K562 (cell line): ENCODE data around the gene TMED6. TPM values are rescaled to one million over a fixed set of nuclear protein-coding genes. Genes with fewer than 3 reads are reported as not detected.

Experiments
- ATF2 ChIP-seq: sonication (generic); formaldehyde crosslinking; IDR thresholded peaks from 2 replicates; pipeline ENCODE4 v1.8.1; 2022; ENCODE audit warnings: missing genetic modification reagents
- CAMTA2 ChIP-seq: fragments of 250-450 bp; sonication (Bioruptor Pico); conservative IDR thresholded peaks from 2 replicates; pipeline ENCODE4 v1.5.1; 2022
- CBX5 ChIP-seq: IDR thresholded peaks from 2 replicates; pipeline ENCODE4 v1.6.1; 2014; ENCODE audit warnings: low read depth, borderline replicate concordance
- CHD4 ChIP-seq: fragments of 200-600 bp; sonication (generic); IDR thresholded peaks from 3 replicates; pipeline ENCODE4 v1.6.1; 2012; ENCODE audit warnings: low read depth, mild to moderate bottlenecking, mixed read lengths, low read length, inconsistent platforms; ENCODE audit not compliant: insufficient read depth, insufficient replicate concordance, poor library complexity, severe bottlenecking
- FOXK1 ChIP-seq: sonication (generic); formaldehyde crosslinking; IDR thresholded peaks from 2 replicates; pipeline ENCODE4 v1.8.0; 2022; ENCODE audit warnings: missing genetic modification reagents, mild to moderate bottlenecking, borderline replicate concordance
- HMGN3 ChIP-seq: IDR thresholded peaks from 2 replicates; pipeline ENCODE4 v1.6.1; 2011; ENCODE audit warnings: borderline replicate concordance, low read depth, mild to moderate bottlenecking, mixed read lengths, low read length; ENCODE audit not compliant: insufficient read length; ENCODE audit errors: extremely low read depth
- HNRNPUL1 ChIP-seq: fragments of 200-400 bp; formaldehyde crosslinking; IDR thresholded peaks from 2 replicates; pipeline ENCODE4 v1.6.1; 2017; ENCODE audit warnings: low read length
- KAT2B ChIP-seq: IDR thresholded peaks from one replicate; pipeline ENCODE4 v1.6.1; 2012; ENCODE audit warnings: low read depth, mild to moderate bottlenecking, control low read depth, inconsistent platforms, low read length, moderate library complexity
- KLF16 ChIP-seq: IDR thresholded peaks from 2 replicates; pipeline ENCODE4 v1.6.1; 2016; ENCODE audit warnings: antibody characterized with exemption
- NFE2 ChIP-seq: IDR thresholded peaks from 2 replicates; pipeline ENCODE4 v1.6.1; 2014; ENCODE audit warnings: antibody characterized with exemption, low read depth
- NUFIP1 ChIP-seq: fragments of 450-650 bp; IDR thresholded peaks from 2 replicates; pipeline ENCODE4 v1.6.1; 2018; ENCODE audit not compliant: partially characterized antibody
- POLR3G ChIP-seq: IDR thresholded peaks from 2 replicates; pipeline ENCODE4 v1.6.1; 2011; ENCODE audit not compliant: insufficient read length, insufficient replicate concordance; ENCODE audit errors: extremely low read depth
- RBM39 ChIP-seq: fragments of 200-400 bp; formaldehyde crosslinking; optimal IDR thresholded peaks from 2 replicates; pipeline ENCODE3; 2018; ENCODE audit warnings: low read depth, low read length
- TAF9B ChIP-seq: fragments of 450-650 bp; IDR thresholded peaks from 2 replicates; pipeline ENCODE4 v1.6.1; 2018; ENCODE audit warnings: mild to moderate bottlenecking; ENCODE audit not compliant: partially characterized antibody
- TCF7 ChIP-seq: sonication (generic); IDR thresholded peaks from 2 replicates; pipeline ENCODE4 v1.6.1; 2016; ENCODE audit warnings: antibody characterized with exemption, borderline replicate concordance
- THRA ChIP-seq: fragments of 450-650 bp; IDR thresholded peaks from 2 replicates; pipeline ENCODE4 v1.6.1; 2017; ENCODE audit warnings: mild to moderate bottlenecking, moderate library complexity
- ZC3H4 ChIP-seq: sonication (generic); formaldehyde crosslinking; IDR thresholded peaks from 2 replicates; pipeline ENCODE4 v1.9.0; 2021; ENCODE audit warnings: missing genetic modification reagents, borderline replicate concordance
- ZNF3 ChIP-seq: fragments of 250-450 bp; sonication (Bioruptor Pico); IDR thresholded peaks from 2 replicates; pipeline ENCODE4 v1.5.0; 2021; ENCODE audit warnings: mild to moderate bottlenecking, moderate library complexity
- ZNF431 ChIP-seq: sonication (generic); formaldehyde crosslinking; IDR thresholded peaks from 2 replicates; pipeline ENCODE4 v1.8.0; 2022; ENCODE audit warnings: mild to moderate bottlenecking, missing genetic modification reagents
- ZNF644 ChIP-seq: fragments of 200-800 bp; sonication (Bioruptor generic); IDR thresholded peaks from 2 replicates; pipeline ENCODE4 v1.6.1; 2016; ENCODE audit warnings: low read depth, missing genetic modification characterization, missing compliant biosample characterization
- ZNF785 ChIP-seq: fragments of 250-450 bp; sonication (Bioruptor Pico); IDR thresholded peaks from 2 replicates; pipeline ENCODE4 v1.4.0; 2020; ENCODE audit warnings: mild to moderate bottlenecking
- ZZZ3 ChIP-seq: fragments of 450-650 bp; IDR thresholded peaks from 2 replicates; pipeline ENCODE4 v1.6.1; 2016; ENCODE audit warnings: antibody characterized with exemption, mild to moderate bottlenecking, moderate library complexity
- polyA plus RNA-seq, 8 experiments: library from polyadenylated mRNA; depleted of rRNA in 4 of 8; stranded (reverse) in 5 of 8; unstranded in 3 of 8; fragments of >200 nt; fragmentation: Nextera tagmentation in 2 of 8; fragmentation: Illumina TruSeq in 1 of 8; extraction: Ambion mirVana in 2 of 8; extraction: Trizol in 1 of 8; gene quantifications; 2 replicates each; pipeline versions ENCODE4 v1.2.1 to v1.2.3, GENCODE V29; 2011 to 2014; ENCODE audit warnings: inconsistent platforms in 1 of 8, missing spikeins in 1 of 8
- total RNA-seq, 7 experiments: library from RNA; depleted of rRNA in 6 of 7; stranded (reverse); fragments of >200 nt in 6 of 7; fragmentation: Illumina TruSeq in 2 of 7; extraction: Trizol in 2 of 7; gene quantifications; 2 replicates each; pipeline versions ENCODE4 v1.2.1 to v1.2.3, GENCODE V29; 2011 to 2021; ENCODE audit warnings: low replicate concordance in 1 of 7
- TF ChIP-seq, protein P1 (sequence below): fragments of 250-450 bp; sonication (Bioruptor Pico); IDR thresholded peaks from 2 replicates; pipeline ENCODE4 v1.5.0; 2021; ENCODE audit warnings: mild to moderate bottlenecking, moderate library complexity

The TMED6 gene
- total and polyA plus RNA-seq, 9 of the 15 experiments (the other 6 are each of a cell fraction or from before 2014, with no cell fraction given), result 0.14 to 0.45 (median 0.25) TPM; not detected in 2

DNA sequence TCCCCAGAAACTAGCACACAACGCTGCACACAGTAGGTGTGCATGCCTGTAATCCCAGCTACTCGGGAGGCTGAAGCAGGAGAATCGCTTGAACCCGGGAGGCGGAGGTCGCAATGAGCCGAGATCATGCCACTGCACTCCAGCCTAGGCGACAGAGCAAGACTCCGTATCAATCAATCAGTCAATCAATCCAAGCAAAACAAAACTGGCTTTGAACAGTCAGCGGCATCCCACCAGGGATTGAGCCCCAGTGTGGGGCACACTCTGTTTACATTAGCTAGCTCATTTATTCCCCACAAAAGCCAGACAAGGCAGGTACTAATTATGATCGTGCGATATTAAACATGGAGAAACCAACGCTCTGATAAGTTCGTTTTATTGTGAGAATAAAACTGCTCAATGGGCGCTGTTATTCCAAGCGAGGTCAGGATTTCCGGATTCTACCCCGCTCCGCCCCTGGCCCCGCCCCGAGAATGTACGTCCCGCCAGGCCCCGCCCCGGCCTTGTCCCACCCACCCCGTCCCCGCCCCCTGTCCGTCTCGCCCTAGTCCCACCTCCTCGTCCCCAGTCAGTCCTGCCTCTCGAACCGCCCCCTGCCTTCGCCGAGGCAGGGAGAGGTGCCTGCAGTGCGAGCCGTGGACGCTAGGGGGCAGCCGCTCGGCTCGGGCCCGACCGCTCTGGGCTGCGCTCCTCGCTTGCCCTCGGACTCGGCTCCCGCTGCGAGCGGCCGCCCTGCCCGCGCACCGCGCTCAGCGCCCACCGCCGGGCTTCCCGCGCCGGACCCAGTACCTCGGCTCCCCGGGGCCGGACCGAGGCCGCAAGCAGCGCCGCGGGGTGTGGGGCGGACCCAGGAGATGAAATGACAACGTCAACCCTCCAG, 40.7 kb downstream of the TMED6 start, which contains the start of gene VPS4A (continued):
- no peak for TF ChIP-seq TCF7
- no peak for TF ChIP-seq ATF2 (CRISPR knock-in tag)
- no peak for TF ChIP-seq HMGN3
- TF ChIP-seq THRA, result no peak
- TF ChIP-seq ZNF3 (CRISPR knock-in tag), result no peak
- no peak for TF ChIP-seq KAT2B
- TF ChIP-seq NFE2, result no peak
- TF ChIP-seq ZC3H4 (CRISPR knock-in tag), result no peak
- TF ChIP-seq CBX5, result no peak
- no peak for TF ChIP-seq RBM39
- TF ChIP-seq, protein P1, sequence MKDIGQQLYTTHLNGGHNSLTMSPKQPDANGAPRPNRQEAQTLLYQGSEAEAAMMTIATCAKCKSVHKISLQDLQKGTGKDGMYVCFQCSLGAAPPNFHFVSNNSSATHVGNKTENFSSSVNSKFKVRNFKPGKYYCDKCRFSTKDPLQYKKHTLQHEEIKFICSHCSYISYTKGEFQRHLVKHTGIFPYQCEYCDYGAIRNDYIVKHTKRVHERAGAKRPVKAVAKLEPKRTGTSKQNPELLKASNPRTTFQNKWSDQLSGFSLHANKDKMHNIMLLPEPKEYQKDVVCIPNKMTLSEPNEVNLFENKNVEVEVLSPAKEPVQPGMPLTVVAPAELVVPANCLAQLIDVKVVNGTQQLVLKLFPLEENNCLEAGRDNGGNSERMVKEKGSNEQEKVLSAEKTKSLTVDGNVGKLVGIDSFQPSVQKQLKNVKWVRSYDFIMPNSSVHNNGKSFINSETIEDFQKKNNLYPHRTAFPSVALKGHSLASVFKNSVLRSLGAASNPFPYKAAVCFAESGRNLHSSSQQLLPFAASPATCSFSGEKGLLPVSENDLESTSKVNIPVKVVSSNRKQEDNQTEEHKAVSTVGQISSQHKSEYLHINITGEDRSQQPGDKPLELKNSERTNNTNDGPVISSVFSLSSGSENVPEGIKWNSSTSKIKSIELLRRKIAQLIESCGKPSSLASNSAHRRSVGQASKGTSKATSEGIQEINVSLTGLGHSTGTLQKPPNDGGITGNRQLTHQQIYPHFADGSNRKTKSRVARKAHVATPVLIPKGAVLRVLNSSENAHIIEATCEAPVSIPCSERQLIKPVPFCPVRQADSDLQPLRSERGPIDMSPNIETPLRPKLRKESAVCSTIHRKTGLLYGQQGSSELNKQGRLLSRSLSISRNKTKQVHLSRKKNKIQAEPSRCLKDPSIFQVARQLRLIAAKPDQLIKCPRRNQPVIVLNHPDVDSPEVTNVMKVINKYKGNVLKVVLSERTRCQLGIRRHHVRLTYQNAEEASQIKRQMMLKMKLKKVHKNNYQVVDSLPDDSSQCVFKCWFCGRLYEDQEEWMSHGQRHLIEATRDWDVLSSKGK (CRISPR knock-in tag), result no peak
- TF ChIP-seq CAMTA2, result peak; percentile 86; the same call in 1 of the 2 replicates
- TF ChIP-seq TAF9B, result no peak
- TF ChIP-seq KLF16, result no peak
- TF ChIP-seq FOXK1 (CRISPR knock-in tag), result no peak
- TF ChIP-seq ZNF644 (tag), result no peak
- no peak for TF ChIP-seq ZNF785 (CRISPR knock-in tag)
- no peak for TF ChIP-seq ZZZ3
- TF ChIP-seq CHD4, result no peak
- TF ChIP-seq POLR3G, result no peak
- TF ChIP-seq HNRNPUL1, result no peak
- TF ChIP-seq ZNF431 (CRISPR knock-in tag), result no peak
- no peak for TF ChIP-seq NUFIP1
